Keratinocyte (primary cell): Measurements from ENCODE around the gene SSBP4. TPM values are rescaled to one million over a fixed set of nuclear protein-coding genes. Genes with fewer than 3 reads are reported as not detected.

Experiments used
- DNase-seq: peaks from one replicate; pipeline ENCODE4 v3.0.0-alpha.2; 2011; ENCODE audit warnings: low read depth, missing footprints, low spot score
- FAIRE-seq: peaks from 2 replicates; lab custom pipeline; 2011; peaks lifted over from hg19 to GRCh38; lab: Jason Lieb, UNC
- H2AFZ ChIP-seq: 2 replicates; pipeline ENCODE4 v1.6.0; 2012; ENCODE audit warnings: low read length, control low read depth, inconsistent platforms; ENCODE audit not compliant: control insufficient read depth
- H3K27ac ChIP-seq: 2 replicates; pipeline ENCODE4 v1.5.1; 2011; ENCODE audit warnings: low read length; ENCODE audit not compliant: control insufficient read depth, insufficient read depth
- H3K27me3 ChIP-seq: 3 replicates; pipeline ENCODE4 v1.6.0; 2011; ENCODE audit warnings: low read length; ENCODE audit not compliant: control insufficient read depth, insufficient read depth; ENCODE audit errors: extremely low read depth
- H3K36me3 ChIP-seq, 2 experiments: 2 replicates in 1 of 2; 3 replicates in 1 of 2; pipeline ENCODE4 v1.5.1; 2011; ENCODE audit warnings: low read length in 2 of 2, mild to moderate bottlenecking in 1 of 2; ENCODE audit not compliant: control insufficient read depth in 2 of 2, insufficient read depth in 2 of 2; ENCODE audit errors: extremely low read depth in 1 of 2
- H3K4me1 ChIP-seq: 3 replicates; pipeline ENCODE4 v1.5.1; 2011; ENCODE audit warnings: low read length; ENCODE audit not compliant: control insufficient read depth, insufficient read depth; ENCODE audit errors: extremely low read depth
- H3K4me2 ChIP-seq: 3 replicates; pipeline ENCODE4 v1.6.0; 2011; ENCODE audit warnings: low read depth, low read length; ENCODE audit not compliant: control insufficient read depth, insufficient read depth; ENCODE audit errors: extremely low read depth
- H3K4me3 ChIP-seq, 3 experiments: fragments of 200-600 bp in 1 of 3; sonication (generic) in 1 of 3; 2 replicates in 2 of 3; 3 replicates in 1 of 3; pipeline ENCODE4 v1.5.1; 2011 to 2016; ENCODE audit warnings: low read length in 3 of 3, mild to moderate bottlenecking in 3 of 3, control low read depth in 2 of 3, inconsistent platforms in 1 of 3, low read depth in 1 of 3, mixed read lengths in 1 of 3, mixed run types in 1 of 3, moderate library complexity in 1 of 3; ENCODE audit not compliant: control insufficient read depth in 2 of 3, insufficient read depth in 2 of 3; ENCODE audit errors: extremely low read depth in 1 of 3
- H3K79me2 ChIP-seq: 2 replicates; pipeline ENCODE4 v1.6.0; 2012; ENCODE audit warnings: low read length; ENCODE audit not compliant: control insufficient read depth, insufficient read depth
- H3K9ac ChIP-seq: 3 replicates; pipeline ENCODE4 v1.6.0; 2011; ENCODE audit warnings: low read length; ENCODE audit not compliant: control insufficient read depth, insufficient read depth; ENCODE audit errors: extremely low read depth
- H3K9me1 ChIP-seq: 3 replicates; pipeline ENCODE4 v1.6.0; 2011; ENCODE audit warnings: low read length; ENCODE audit not compliant: control insufficient read depth, insufficient read depth; ENCODE audit errors: extremely low read depth
- H3K9me3 ChIP-seq: 2 replicates; pipeline ENCODE4 v1.5.1; 2012; ENCODE audit warnings: low read depth, low read length; ENCODE audit not compliant: control insufficient read depth
- H4K20me1 ChIP-seq: 3 replicates; pipeline ENCODE4 v1.6.0; 2011; ENCODE audit warnings: low read length; ENCODE audit not compliant: control insufficient read depth, insufficient read depth; ENCODE audit errors: extremely low read depth
- CTCF ChIP-seq, 3 experiments: IDR thresholded peaks in 1 of 3; conservative IDR thresholded peaks in 1 of 3; optimal IDR thresholded peaks in 1 of 3; 2 replicates in 2 of 3; 3 replicates in 1 of 3; pipeline versions ENCODE3 to v1.5.1; 2011; ENCODE audit warnings: low read length in 3 of 3, mild to moderate bottlenecking in 3 of 3, moderate library complexity in 2 of 3, control low read depth in 1 of 3, inconsistent platforms in 1 of 3; ENCODE audit not compliant: insufficient read depth in 2 of 3; ENCODE audit errors: extremely low read depth in 1 of 3
- EZH2 ChIP-seq: IDR thresholded peaks from one replicate; pipeline ENCODE4 v1.6.1; 2012; ENCODE audit warnings: inconsistent platforms, mild to moderate bottlenecking, low read length, moderate library complexity
- dilution Hi-C: fragments of 300-500 bp; cut with MboI; formaldehyde crosslinking; loops from one replicate; pipeline ENCODE4 v1.7.0; 2020; ENCODE audit warnings: low sequenced_read_pairs; ENCODE audit not compliant: extremely low pct_ligation_motif_present
- polyA plus RNA-seq, 5 experiments: library from polyadenylated mRNA; depleted of rRNA in 3 of 5; stranded (reverse) in 3 of 5; stranded (forward) in 1 of 5; unstranded in 1 of 5; fragments of >200 nt; gene quantifications; 1 replicate in 1 of 5; 2 replicates in 3 of 5; 3 replicates in 1 of 5; pipeline versions ENCODE4 v1.2.1 to v1.2.3, GENCODE V29; 2011 to 2012; ENCODE audit warnings: missing spikeins in 2 of 5, low read depth in 1 of 5, low replicate concordance in 1 of 5

SSBP4 gene
- polyA plus RNA-seq, 1 donor (not counting 4 experiments of a cell fraction or from before 2014, with no cell fraction given): 7.5 TPM

- Histone ChIP-seq H3K9me3 (no peaks in the 10 kb centered on the region), H3K27me3 (no peaks in the 10 kb centered on the region), H4K20me1 (no peaks in the 10 kb centered on the region), H2AFZ (no peak overlapping the region), H3K36me3 (peaks cover 27 to 33% of the 10 kb centered on the region in 2 experiments), H3K27ac (no peak overlapping the region), H3K4me2 (no peak overlapping the region), H3K79me2 (peaks cover 2% of the 10 kb centered on the region), H3K4me3 (no peak overlapping the region), H3K4me1 (peaks cover 28% of the 10 kb centered on the region), H3K9ac (no peak overlapping the region), H3K9me1 (peaks cover 12% of the 10 kb centered on the region)
- no peak for DNase-seq
- no peak for FAIRE-seq
- no peak for TF ChIP-seq EZH2
- no peak for TF ChIP-seq CTCF (optimal IDR thresholded peaks at IDR 0.05 in 1 of 3, IDR thresholded peaks at IDR 0.05 in 1 of 3, conservative IDR thresholded peaks at IDR 0.05 in 1 of 3; ENCODE audit: extremely low read depth in 1 of 3, insufficient read depth in 2 of 3, low read length in 3 of 3)
- dilution Hi-C loops: no loop called here
Measured at GRCh38 chr19:18441804-18442788, 22.9 kb downstream of the SSBP4 start.

GRCh38 chr19:18442941-18443340 is 23.7 kb downstream of the SSBP4 start:
- Histone ChIP-seq H2AFZ (no peak overlapping the region), H3K79me2 (peaks cover 4% of the 10 kb centered on the region), H3K4me1 (peaks cover 28% of the 10 kb centered on the region), H3K27me3 (no peaks in the 10 kb centered on the region), H3K4me3 (no peak overlapping the region), H3K9me3 (no peaks in the 10 kb centered on the region), H3K9me1 (peaks cover 12% of the 10 kb centered on the region), H3K9ac (no peak overlapping the region), H3K36me3 (peaks cover 29 to 33% of the 10 kb centered on the region in 2 experiments), H3K27ac (no peak overlapping the region), H3K4me2 (no peak overlapping the region), H4K20me1 (no peaks in the 10 kb centered on the region)
- dilution Hi-C loops: no loop called here
- no peak for DNase-seq
- FAIRE-seq: no peak
- TF ChIP-seq EZH2 (no peak), CTCF (optimal IDR thresholded peaks at IDR 0.05 in 1 of 3, IDR thresholded peaks at IDR 0.05 in 1 of 3, conservative IDR thresholded peaks at IDR 0.05 in 1 of 3; ENCODE audit: extremely low read depth in 1 of 3, insufficient read depth in 2 of 3, low read length in 3 of 3) (no peak)
